H9 (cell line): ENCODE data around the gene GRAP2. TPM values are rescaled to one million over a fixed set of nuclear protein-coding genes. Genes with fewer than 3 reads are reported as not detected.

Experiments used
- DNase-seq: peaks from one replicate; pipeline ENCODE4 v3.0.0-alpha.2; 2017
- H2AFZ ChIP-seq: one replicate; pipeline ENCODE4 v1.6.1; 2013; ENCODE audit warnings: mild to moderate bottlenecking, low read length, control low read depth, moderate library complexity
- H2AK5ac ChIP-seq: 2 replicates; pipeline ENCODE4 v1.6.1; 2013; ENCODE audit warnings: low read length, control low read depth, mixed read lengths; ENCODE audit not compliant: insufficient read length
- H2BK120ac ChIP-seq: one replicate; pipeline ENCODE4 v1.6.1; 2013; ENCODE audit warnings: low read depth, mild to moderate bottlenecking, low read length, control low read depth, inconsistent platforms; ENCODE audit not compliant: poor library complexity, severe bottlenecking
- H2BK12ac ChIP-seq: 2 replicates; pipeline ENCODE4 v1.6.1; 2013; ENCODE audit warnings: low read length, control low read depth, mixed read lengths, low read depth; ENCODE audit not compliant: insufficient read length
- H2BK15ac ChIP-seq: 2 replicates; pipeline ENCODE4 v1.6.1; 2013; ENCODE audit warnings: low read depth, low read length, control low read depth
- H2BK20ac ChIP-seq: one replicate; pipeline ENCODE4 v1.6.1; 2013; ENCODE audit warnings: low read depth, mild to moderate bottlenecking, low read length, control low read depth, inconsistent platforms; ENCODE audit not compliant: poor library complexity, severe bottlenecking
- H2BK5ac ChIP-seq: 2 replicates; pipeline ENCODE4 v1.6.1; 2013; ENCODE audit warnings: low read length, control low read depth, mixed read lengths; ENCODE audit not compliant: insufficient read length
- H3K14ac ChIP-seq: 2 replicates; pipeline ENCODE4 v1.6.1; 2013; ENCODE audit warnings: low read length, control low read depth; ENCODE audit not compliant: insufficient read depth
- H3K18ac ChIP-seq: 2 replicates; pipeline ENCODE4 v1.6.1; 2013; ENCODE audit warnings: low read depth, mild to moderate bottlenecking, mixed read lengths, low read length, control low read depth; ENCODE audit not compliant: insufficient read length
- H3K23ac ChIP-seq: 2 replicates; pipeline ENCODE4 v1.6.1; 2013; ENCODE audit warnings: low read length, control low read depth, mixed read lengths, low read depth; ENCODE audit not compliant: insufficient read length
- H3K23me2 ChIP-seq: 2 replicates; pipeline ENCODE4 v1.6.1; 2013; ENCODE audit warnings: low read depth, mild to moderate bottlenecking, mixed read lengths, low read length, control low read depth; ENCODE audit not compliant: insufficient read length, poor library complexity, severe bottlenecking
- H3K27ac ChIP-seq: 2 replicates; pipeline ENCODE4 v1.5.1; 2013; ENCODE audit warnings: low read length, control low read depth, mixed read lengths, low read depth; ENCODE audit not compliant: insufficient read length
- H3K27me3 ChIP-seq: 2 replicates; pipeline ENCODE4 v1.6.1; 2013; ENCODE audit warnings: low read length, control low read depth, inconsistent platforms; ENCODE audit not compliant: insufficient read depth
- H3K4ac ChIP-seq: 2 replicates; pipeline ENCODE4 v1.6.1; 2013; ENCODE audit warnings: low read depth, mild to moderate bottlenecking, control low read depth, inconsistent platforms, low read length, moderate library complexity
- H3K4me1 ChIP-seq: 2 replicates; pipeline ENCODE4 v1.6.1; 2013; ENCODE audit warnings: low read length, control low read depth, inconsistent platforms; ENCODE audit not compliant: insufficient read depth
- H3K4me2 ChIP-seq: 2 replicates; pipeline ENCODE4 v1.6.1; 2013; ENCODE audit warnings: low read length, control low read depth, mixed read lengths; ENCODE audit not compliant: insufficient read length, insufficient read depth
- H3K56ac ChIP-seq: 2 replicates; pipeline ENCODE4 v1.6.1; 2013; ENCODE audit warnings: low read depth, mild to moderate bottlenecking, mixed read lengths, low read length, control low read depth; ENCODE audit not compliant: insufficient read length
- H3K79me1 ChIP-seq: 2 replicates; pipeline ENCODE4 v1.6.1; 2013; ENCODE audit warnings: low read depth, mild to moderate bottlenecking, moderate library complexity, low read length, control low read depth, inconsistent platforms; ENCODE audit not compliant: insufficient read depth, poor library complexity, severe bottlenecking
- H3K79me2 ChIP-seq: 2 replicates; pipeline ENCODE4 v1.6.1; 2013; ENCODE audit warnings: low read length, control low read depth, inconsistent platforms; ENCODE audit not compliant: insufficient read depth
- H3K9ac ChIP-seq: 2 replicates; pipeline ENCODE4 v1.6.1; 2013; ENCODE audit warnings: low read length, control low read depth, mixed read lengths; ENCODE audit not compliant: insufficient read length; ENCODE audit errors: extremely low read depth
- H3K9me3 ChIP-seq: one replicate; pipeline ENCODE4 v1.6.1; 2013; ENCODE audit warnings: low read depth, low read length, inconsistent platforms; ENCODE audit not compliant: control insufficient read depth
- H3T11ph ChIP-seq: one replicate; pipeline ENCODE4 v1.6.1; 2013; ENCODE audit warnings: mild to moderate bottlenecking, low read length, control low read depth, inconsistent platforms
- H4K20me1 ChIP-seq: one replicate; pipeline ENCODE4 v1.6.1; 2013; ENCODE audit not compliant: control insufficient read depth, insufficient read length, insufficient read depth
- H4K5ac ChIP-seq: 2 replicates; pipeline ENCODE4 v1.6.1; 2013; ENCODE audit warnings: low read depth, mild to moderate bottlenecking, mixed read lengths, low read length, control low read depth; ENCODE audit not compliant: insufficient read length
- H4K8ac ChIP-seq: replicated peaks from 2 replicates; pipeline ENCODE4 v1.6.1; 2013; ENCODE audit warnings: low read length, control low read depth, mixed read lengths, low read depth; ENCODE audit not compliant: insufficient read length
- H4K91ac ChIP-seq: 2 replicates; pipeline ENCODE4 v1.6.1; 2013; ENCODE audit warnings: low read depth, mild to moderate bottlenecking, moderate library complexity, mixed read lengths, low read length, control low read depth; ENCODE audit not compliant: insufficient read length
- H3K27ac Mint-ChIP-seq, 3 experiments: 2 replicates in 2 of 3; 3 replicates in 1 of 3; pipeline ENCODE4 v1.8.0; 2020 to 2021; ENCODE audit warnings: mixed read lengths in 3 of 3, mild to moderate bottlenecking in 1 of 3, moderate library complexity in 1 of 3
- H3K27me3 Mint-ChIP-seq: 2 replicates; pipeline ENCODE4 v1.8.0; 2021; ENCODE audit warnings: low read depth, mild to moderate bottlenecking, moderate library complexity, mixed read lengths
- H3K36me3 Mint-ChIP-seq, 3 experiments: 2 replicates in 2 of 3; 3 replicates in 1 of 3; pipeline ENCODE4 v1.8.0; 2020 to 2021; ENCODE audit warnings: low read depth in 3 of 3, mixed read lengths in 3 of 3; ENCODE audit not compliant: insufficient read depth in 1 of 3
- H3K4me1 Mint-ChIP-seq, 2 experiments: 2 replicates each; pipeline ENCODE4 v1.8.0; 2020; ENCODE audit warnings: mixed read lengths in 2 of 2
- H3K4me3 Mint-ChIP-seq, 2 experiments: 2 replicates in 1 of 2; 3 replicates in 1 of 2; pipeline ENCODE4 v1.8.0; 2020 to 2021; ENCODE audit warnings: mild to moderate bottlenecking in 2 of 2, mixed read lengths in 2 of 2, moderate library complexity in 1 of 2
- H3K9me3 Mint-ChIP-seq, 2 experiments: 2 replicates in 1 of 2; 3 replicates in 1 of 2; pipeline ENCODE4 v1.8.0; 2020; ENCODE audit warnings: mild to moderate bottlenecking in 2 of 2, mixed read lengths in 2 of 2, moderate library complexity in 1 of 2
- WGBS: extraction: QIAGEN DNeasy Blood & Tissue Kit; methylation state at CpG from one replicate; pipeline ENCODE4 v1.1.7; 2013; ENCODE audit warnings: missing lambda C conversion rate, low lambda C conversion rate, mixed read lengths; ENCODE audit not compliant: insufficient read length; ENCODE audit errors: extremely low coverage; 5-methylcytosine and 5-hydroxymethylcytosine counted together
- total RNA-seq: library from RNA; stranded (reverse); gene quantifications from 2 replicates; pipeline ENCODE4 v1.2.1, GENCODE V29; 2021
- TF ChIP-seq, protein P1 (sequence below): fragments of 200-600 bp; sonication (generic); conservative IDR thresholded peaks from 3 replicates; pipeline ENCODE4 v1.8.0; 2021; ENCODE audit warnings: antibody characterized with exemption, mild to moderate bottlenecking

GRAP2 gene
- total RNA-seq, 1 experiment from 2014 or later: not detected

GRCh38 chr22:39954584-39955055 is 53.7 kb downstream of the GRAP2 start:
- no peaks in the 10 kb centered on the region for H3K79me1 ChIP-seq
- TF ChIP-seq, protein P1, sequence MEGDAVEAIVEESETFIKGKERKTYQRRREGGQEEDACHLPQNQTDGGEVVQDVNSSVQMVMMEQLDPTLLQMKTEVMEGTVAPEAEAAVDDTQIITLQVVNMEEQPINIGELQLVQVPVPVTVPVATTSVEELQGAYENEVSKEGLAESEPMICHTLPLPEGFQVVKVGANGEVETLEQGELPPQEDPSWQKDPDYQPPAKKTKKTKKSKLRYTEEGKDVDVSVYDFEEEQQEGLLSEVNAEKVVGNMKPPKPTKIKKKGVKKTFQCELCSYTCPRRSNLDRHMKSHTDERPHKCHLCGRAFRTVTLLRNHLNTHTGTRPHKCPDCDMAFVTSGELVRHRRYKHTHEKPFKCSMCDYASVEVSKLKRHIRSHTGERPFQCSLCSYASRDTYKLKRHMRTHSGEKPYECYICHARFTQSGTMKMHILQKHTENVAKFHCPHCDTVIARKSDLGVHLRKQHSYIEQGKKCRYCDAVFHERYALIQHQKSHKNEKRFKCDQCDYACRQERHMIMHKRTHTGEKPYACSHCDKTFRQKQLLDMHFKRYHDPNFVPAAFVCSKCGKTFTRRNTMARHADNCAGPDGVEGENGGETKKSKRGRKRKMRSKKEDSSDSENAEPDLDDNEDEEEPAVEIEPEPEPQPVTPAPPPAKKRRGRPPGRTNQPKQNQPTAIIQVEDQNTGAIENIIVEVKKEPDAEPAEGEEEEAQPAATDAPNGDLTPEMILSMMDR: no peak
- no peak overlapping the region for H3T11ph ChIP-seq
- H2BK120ac ChIP-seq: no peak overlapping the region
- no peak overlapping the region for H3K4me2 ChIP-seq
- H3K4me1 ChIP-seq: 0 out of 2 replicates have a peak, but pooled peaks cover 3% of the 10 kb centered on the region
- Mint-ChIP-seq H3K27me3 (peaks cover 7% of the 10 kb centered on the region), H3K27ac (no peak overlapping the region), H3K4me3 (no peak overlapping the region), H3K4me1 (peaks cover 30 to 34% of the 10 kb centered on the region in 2 experiments), H3K9me3 (no peaks in the 10 kb centered on the region), H3K36me3 (no peaks in the 10 kb centered on the region; a peak in 1 of 7 replicates)
- H4K8ac ChIP-seq: no peak overlapping the region
- no peak overlapping the region for H2AK5ac ChIP-seq
- no peak overlapping the region for H2BK5ac ChIP-seq
- no peak overlapping the region for H3K4ac ChIP-seq
- no peak overlapping the region for H3K27ac ChIP-seq
- H2AFZ ChIP-seq: no peak overlapping the region
- no peak overlapping the region for H3K23ac ChIP-seq
- no peak overlapping the region for H3K14ac ChIP-seq
- H2BK12ac ChIP-seq: no peak overlapping the region
- H4K5ac ChIP-seq: no peak overlapping the region
- H3K18ac ChIP-seq: no peak overlapping the region
- H3K9me3 ChIP-seq: no peaks in the 10 kb centered on the region
- no peaks in the 10 kb centered on the region for H3K79me2 ChIP-seq
- DNase-seq: no peak
- no peak overlapping the region for H3K56ac ChIP-seq
- H4K20me1 ChIP-seq: no peaks in the 10 kb centered on the region
- H3K9ac ChIP-seq: no peak overlapping the region
- no peak overlapping the region for H4K91ac ChIP-seq
- no CpG with 5 or more reads among the region's 4 CpGs for WGBS
- H3K27me3 ChIP-seq: no peaks in the 10 kb centered on the region
- no peak overlapping the region for H2BK15ac ChIP-seq
- no peak overlapping the region for H2BK20ac ChIP-seq
- H3K23me2 ChIP-seq: no peaks in the 10 kb centered on the region
